Smooth muscle cell (in vitro differentiated cells): ENCODE measurements around the gene ORC3. TPM values are rescaled to one million over a fixed set of nuclear protein-coding genes. Genes with fewer than 3 reads are reported as not detected.
"Not testable (repeated sequence)": the region's sequence is repeated elsewhere in the genome, so short reads cannot be mapped to it uniquely, and the experiment has no call there.

Experiments used
- DNase-seq: peaks from one replicate; lab custom pipeline; 2025; ENCODE audit not compliant: unreplicated experiment; lab: John Stamatoyannopoulos, UW
- H2AFZ ChIP-seq: fragments of 200-600 bp; sonication (generic); 2 replicates; pipeline ENCODE4 v1.6.0; 2016; ENCODE audit warnings: antibody characterized with exemption, low read depth, mild to moderate bottlenecking
- H3F3A ChIP-seq: fragments of 200-600 bp; sonication (generic); 2 replicates; pipeline ENCODE4 v1.6.0; 2017; ENCODE audit warnings: antibody characterized with exemption, low read depth
- H3K27ac ChIP-seq: fragments of 200-600 bp; sonication (generic); 2 replicates; pipeline ENCODE4 v1.5.1; 2016; ENCODE audit warnings: low read depth, mild to moderate bottlenecking
- H3K27me3 ChIP-seq: fragments of 200-600 bp; sonication (generic); 2 replicates; pipeline ENCODE4 v1.6.1; 2016; ENCODE audit warnings: low read depth, mild to moderate bottlenecking
- H3K36me3 ChIP-seq: fragments of 200-600 bp; sonication (generic); 2 replicates; pipeline ENCODE4 v1.5.1; 2016; ENCODE audit warnings: low read depth
- H3K4me1 ChIP-seq: fragments of 200-600 bp; sonication (generic); 2 replicates; pipeline ENCODE4 v1.5.1; 2016; ENCODE audit warnings: low read depth
- H3K4me2 ChIP-seq: fragments of 200-600 bp; sonication (generic); 2 replicates; pipeline ENCODE4 v1.6.0; 2016; ENCODE audit warnings: mild to moderate bottlenecking
- H3K4me3 ChIP-seq: fragments of 200-600 bp; sonication (generic); 2 replicates; pipeline ENCODE4 v1.5.1; 2016; ENCODE audit warnings: mild to moderate bottlenecking
- H3K79me2 ChIP-seq: fragments of 200-600 bp; sonication (generic); 2 replicates; pipeline ENCODE4 v1.6.0; 2016; ENCODE audit warnings: low read depth, mild to moderate bottlenecking
- H3K9ac ChIP-seq: fragments of 200-600 bp; sonication (generic); 2 replicates; pipeline ENCODE4 v1.6.0; 2016; ENCODE audit warnings: low read depth
- H3K9me3 ChIP-seq: fragments of 200-600 bp; sonication (generic); replicated peaks from 2 replicates; pipeline ENCODE4 v1.5.1; 2016; ENCODE audit warnings: low read depth
- H4K20me1 ChIP-seq: fragments of 200-600 bp; sonication (generic); 2 replicates; pipeline ENCODE4 v1.6.0; 2016; ENCODE audit warnings: low read depth
- WGBS: methylation state at CpG from one replicate; pipeline ENCODE4 v1.1.7; 2016; ENCODE audit warnings: low lambda C conversion rate; 5-methylcytosine and 5-hydroxymethylcytosine counted together
- polyA plus RNA-seq: library from polyadenylated mRNA; unstranded; fragments of >200 nt; fragmentation: Nextera tagmentation; extraction: Ambion mirVana; gene quantifications from 2 replicates; pipeline ENCODE4 v1.2.1, GENCODE V29; 2016
- total RNA-seq: library from RNA; depleted of rRNA; stranded (reverse); fragments of >200 nt; gene quantifications from 2 replicates; pipeline ENCODE4 v1.2.3, GENCODE V29; 2014
- TF ChIP-seq, protein P1 (sequence below): fragments of 200-600 bp; sonication (generic); IDR thresholded peaks from 2 replicates; pipeline ENCODE4 v1.5.1; 2017; ENCODE audit warnings: borderline replicate concordance, mild to moderate bottlenecking, antibody characterized with exemption; ENCODE audit not compliant: insufficient read depth, poor library complexity, severe bottlenecking

Gene ORC3
- total and polyA plus RNA-seq, 2 experiments from 2014 or later, result 23.4 to 37.1 TPM

GRCh38 chr6:87710090-87710489 is 120.2 kb downstream of the ORC3 start:
- no peaks in the 10 kb centered on the region for H3K27me3 ChIP-seq
- H3K36me3 ChIP-seq, result no peaks in the 10 kb centered on the region
- DNase-seq, result no peak
- 78% methylated on average over 3 of the region's 3 CpGs for WGBS
- H3F3A ChIP-seq, result no peaks in the 10 kb centered on the region
- H3K4me1 ChIP-seq, result no peaks in the 10 kb centered on the region
- no peak overlapping the region for H3K27ac ChIP-seq
- H3K9me3 ChIP-seq, result no peaks in the 10 kb centered on the region
- H3K4me2 ChIP-seq, result no peak overlapping the region
- no peaks in the 10 kb centered on the region for H4K20me1 ChIP-seq
- no peak overlapping the region for H3K4me3 ChIP-seq
- TF ChIP-seq, protein P1, sequence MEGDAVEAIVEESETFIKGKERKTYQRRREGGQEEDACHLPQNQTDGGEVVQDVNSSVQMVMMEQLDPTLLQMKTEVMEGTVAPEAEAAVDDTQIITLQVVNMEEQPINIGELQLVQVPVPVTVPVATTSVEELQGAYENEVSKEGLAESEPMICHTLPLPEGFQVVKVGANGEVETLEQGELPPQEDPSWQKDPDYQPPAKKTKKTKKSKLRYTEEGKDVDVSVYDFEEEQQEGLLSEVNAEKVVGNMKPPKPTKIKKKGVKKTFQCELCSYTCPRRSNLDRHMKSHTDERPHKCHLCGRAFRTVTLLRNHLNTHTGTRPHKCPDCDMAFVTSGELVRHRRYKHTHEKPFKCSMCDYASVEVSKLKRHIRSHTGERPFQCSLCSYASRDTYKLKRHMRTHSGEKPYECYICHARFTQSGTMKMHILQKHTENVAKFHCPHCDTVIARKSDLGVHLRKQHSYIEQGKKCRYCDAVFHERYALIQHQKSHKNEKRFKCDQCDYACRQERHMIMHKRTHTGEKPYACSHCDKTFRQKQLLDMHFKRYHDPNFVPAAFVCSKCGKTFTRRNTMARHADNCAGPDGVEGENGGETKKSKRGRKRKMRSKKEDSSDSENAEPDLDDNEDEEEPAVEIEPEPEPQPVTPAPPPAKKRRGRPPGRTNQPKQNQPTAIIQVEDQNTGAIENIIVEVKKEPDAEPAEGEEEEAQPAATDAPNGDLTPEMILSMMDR, result no peak
- no peak overlapping the region for H3K9ac ChIP-seq
- no peak overlapping the region for H2AFZ ChIP-seq
- H3K79me2 ChIP-seq, result no peaks in the 10 kb centered on the region

GRCh38 chr6:87712713-87713112 is 122.8 kb downstream of the ORC3 start:
- not testable (repeated sequence) for H3F3A ChIP-seq, H3K9me3 ChIP-seq, H3K4me2 ChIP-seq, H3K4me3 ChIP-seq, H3K9ac ChIP-seq, H4K20me1 ChIP-seq, DNase-seq, H3K79me2 ChIP-seq, H3K4me1 ChIP-seq, H3K36me3 ChIP-seq, H3K27me3 ChIP-seq, H3K27ac ChIP-seq, H2AFZ ChIP-seq
- WGBS, result 91% methylated on average over 3 of the region's 3 CpGs

- 47% methylated on average over 2 of the region's 2 CpGs for WGBS
- H3K4me2 ChIP-seq, result no peak overlapping the region
- no peaks in the 10 kb centered on the region for H3K4me1 ChIP-seq
- H3K9me3 ChIP-seq, result no peaks in the 10 kb centered on the region
- no peaks in the 10 kb centered on the region for H4K20me1 ChIP-seq
- no peak overlapping the region for H3K4me3 ChIP-seq
- no peak overlapping the region for H3K9ac ChIP-seq
- no peak overlapping the region for H2AFZ ChIP-seq
- no peaks in the 10 kb centered on the region for H3F3A ChIP-seq
- peak overlapping the region; percentile 6 for H3K27ac ChIP-seq
- no peaks in the 10 kb centered on the region for H3K36me3 ChIP-seq
- no peak for DNase-seq
- H3K27me3 ChIP-seq, result no peaks in the 10 kb centered on the region
- no peaks in the 10 kb centered on the region for H3K79me2 ChIP-seq
- TF ChIP-seq, protein P1, result no peak
Observed at GRCh38 chr6:87714093-87714842, 124.3 kb downstream of the ORC3 start.

Other genes with a start within 250 kb of the ORC3 start
- gene C6orf163, start 245.3 kb upstream of the ORC3 start, total RNA-seq, result 0.99 and 3.1 TPM in 2 replicates
- 0.56 and 0.59 TPM in 2 replicates for gene C6orf163, start 245.3 kb upstream of the ORC3 start, polyA plus RNA-seq
- gene CFAP206, start 182.2 kb upstream of the ORC3 start, total RNA-seq, result 0.72 and 2.0 TPM in 2 replicates
- 0.21 and 0.53 TPM in 2 replicates for gene CFAP206, start 182.2 kb upstream of the ORC3 start, polyA plus RNA-seq
- 23.9 and 27.0 TPM in 2 replicates for gene SLC35A1, start 117.2 kb upstream of the ORC3 start, total RNA-seq
- 19.9 and 21.5 TPM in 2 replicates for gene SLC35A1, start 117.2 kb upstream of the ORC3 start, polyA plus RNA-seq
- gene RARS2, start 148 bp upstream of the ORC3 start, total RNA-seq, result 43.1 and 51.0 TPM in 2 replicates
- 52.5 and 68.9 TPM in 2 replicates for gene RARS2, start 148 bp upstream of the ORC3 start, polyA plus RNA-seq
- gene AKIRIN2, start 112.1 kb downstream of the ORC3 start, total RNA-seq, result 29.5 and 29.6 TPM in 2 replicates
- 50.5 and 60.3 TPM in 2 replicates for gene AKIRIN2, start 112.1 kb downstream of the ORC3 start, polyA plus RNA-seq